ENCODE results near the gene PHLDB1. TPM values are rescaled to one million over a fixed set of nuclear protein-coding genes. Genes with fewer than 3 reads are reported as not detected.

The PHLDB1 gene
- polyA plus RNA-seq, 3 donors = 0.17 TPM; not detected in 2

DNA sequence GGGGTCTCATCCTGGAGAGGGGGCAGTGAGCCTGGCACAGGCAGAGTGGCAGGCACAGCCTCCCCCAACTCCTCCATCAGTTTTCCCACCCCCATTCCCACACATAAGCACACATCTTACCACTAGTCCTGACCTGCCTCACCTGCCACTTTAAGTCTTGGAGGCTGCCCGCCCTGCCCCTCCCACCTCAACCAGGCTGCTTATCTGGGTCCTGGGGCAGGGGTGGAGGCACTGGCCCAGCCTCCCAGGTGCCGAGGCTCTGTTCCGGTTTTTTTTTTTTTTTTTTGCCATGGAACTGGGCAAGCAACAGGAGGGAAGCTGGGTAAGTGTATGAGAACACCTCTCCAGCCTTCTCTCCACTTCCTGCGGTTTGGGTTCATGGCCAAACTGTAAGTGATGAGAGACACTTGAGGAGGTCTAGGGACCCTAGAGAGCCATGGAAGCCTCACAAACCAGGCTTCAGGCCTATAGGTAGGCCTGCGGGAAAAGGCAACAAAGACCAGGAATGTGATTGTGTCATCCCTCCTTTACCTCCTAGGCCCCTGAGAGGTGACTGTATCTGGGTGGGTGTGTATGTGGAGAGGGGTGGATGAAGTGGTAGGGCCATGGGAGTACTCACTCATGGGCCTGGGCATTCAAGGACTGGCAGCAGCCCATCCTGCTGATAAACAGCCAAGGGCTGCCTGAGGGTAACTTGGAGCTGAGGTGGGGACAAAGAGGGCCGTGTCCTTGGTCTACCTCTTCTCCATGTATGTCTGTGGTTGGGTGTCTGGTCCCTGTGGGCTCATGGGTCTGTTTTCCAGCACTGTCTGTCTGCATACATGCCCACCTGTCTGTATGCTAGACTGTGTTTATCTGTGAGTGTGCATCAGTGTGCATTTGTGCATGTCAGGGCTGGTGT lies 22.6 kb downstream of the PHLDB1 start:
- Histone ChIP-seq H2AFZ (ENCODE audit: insufficient read depth, low read depth, low read length, poor library complexity, severe bottlenecking) (no peak overlapping the region), H3K27ac (ENCODE audit: low read depth in 1 of 2, low read length in 2 of 2) (no peak overlapping the region), H3K4me3 (replicated peaks in 1 of 3; ENCODE audit: low read depth in 2 of 3, low read length in 3 of 3) (no peak overlapping the region), H3K79me2 (ENCODE audit: insufficient read depth, low read length) (no peaks in the 10 kb centered on the region), H3K4me1 (ENCODE audit: control insufficient read depth in 1 of 2, insufficient read depth in 2 of 2, low read length in 2 of 2) (peaks cover 4 to 6% of the 10 kb centered on the region in 2 donors), H4K20me1 (ENCODE audit: insufficient read depth, low read length) (no peaks in the 10 kb centered on the region), H3K27me3 (ENCODE audit: control insufficient read depth in 2 of 2, insufficient read depth in 2 of 2, low read length in 2 of 2) (peaks cover 0 to 10% of the 10 kb centered on the region in 2 donors), H3K9ac (ENCODE audit: insufficient read depth, low read length, poor library complexity, severe bottlenecking) (no peak overlapping the region), H3K36me3 (replicated peaks in 1 of 2; ENCODE audit: control insufficient read depth in 1 of 2, insufficient read depth in 2 of 2, low read length in 2 of 2) (no peaks in the 10 kb centered on the region), H3K4me2 (replicated peaks; ENCODE audit: extremely low read depth, low read length, poor library complexity, severe bottlenecking) (no peak overlapping the region), H3K9me3 (replicated peaks in 1 of 2; ENCODE audit: control insufficient read depth in 1 of 2, insufficient read depth in 1 of 2, low read length in 2 of 2) (no peaks in the 10 kb centered on the region)
- intact Hi-C loops (cut with micrococcal nuclease) = no loop called here
- Mint-ChIP-seq H3K4me1 (no peaks in the 10 kb centered on the region), H3K27ac (no peak overlapping the region), H3K27me3 (ENCODE audit: low read depth in 3 of 3) (peaks cover 7 to 15% (median 9%) of the 10 kb centered on the region in 3 donors), H3K4me3 (no peak overlapping the region), H3K9me3 (peaks cover 0 to 2% (median 0%) of the 10 kb centered on the region in 7 donors), H3K36me3 (no peaks in the 10 kb centered on the region)
- 88% methylated on average over 2 of the region's 6 CpGs for WGBS (ENCODE audit: insufficient coverage)
- TF ChIP-seq, protein P1, sequence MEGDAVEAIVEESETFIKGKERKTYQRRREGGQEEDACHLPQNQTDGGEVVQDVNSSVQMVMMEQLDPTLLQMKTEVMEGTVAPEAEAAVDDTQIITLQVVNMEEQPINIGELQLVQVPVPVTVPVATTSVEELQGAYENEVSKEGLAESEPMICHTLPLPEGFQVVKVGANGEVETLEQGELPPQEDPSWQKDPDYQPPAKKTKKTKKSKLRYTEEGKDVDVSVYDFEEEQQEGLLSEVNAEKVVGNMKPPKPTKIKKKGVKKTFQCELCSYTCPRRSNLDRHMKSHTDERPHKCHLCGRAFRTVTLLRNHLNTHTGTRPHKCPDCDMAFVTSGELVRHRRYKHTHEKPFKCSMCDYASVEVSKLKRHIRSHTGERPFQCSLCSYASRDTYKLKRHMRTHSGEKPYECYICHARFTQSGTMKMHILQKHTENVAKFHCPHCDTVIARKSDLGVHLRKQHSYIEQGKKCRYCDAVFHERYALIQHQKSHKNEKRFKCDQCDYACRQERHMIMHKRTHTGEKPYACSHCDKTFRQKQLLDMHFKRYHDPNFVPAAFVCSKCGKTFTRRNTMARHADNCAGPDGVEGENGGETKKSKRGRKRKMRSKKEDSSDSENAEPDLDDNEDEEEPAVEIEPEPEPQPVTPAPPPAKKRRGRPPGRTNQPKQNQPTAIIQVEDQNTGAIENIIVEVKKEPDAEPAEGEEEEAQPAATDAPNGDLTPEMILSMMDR (IDR thresholded peaks at IDR 0.05) = no peak
- no peak for DNase-seq

DNA sequence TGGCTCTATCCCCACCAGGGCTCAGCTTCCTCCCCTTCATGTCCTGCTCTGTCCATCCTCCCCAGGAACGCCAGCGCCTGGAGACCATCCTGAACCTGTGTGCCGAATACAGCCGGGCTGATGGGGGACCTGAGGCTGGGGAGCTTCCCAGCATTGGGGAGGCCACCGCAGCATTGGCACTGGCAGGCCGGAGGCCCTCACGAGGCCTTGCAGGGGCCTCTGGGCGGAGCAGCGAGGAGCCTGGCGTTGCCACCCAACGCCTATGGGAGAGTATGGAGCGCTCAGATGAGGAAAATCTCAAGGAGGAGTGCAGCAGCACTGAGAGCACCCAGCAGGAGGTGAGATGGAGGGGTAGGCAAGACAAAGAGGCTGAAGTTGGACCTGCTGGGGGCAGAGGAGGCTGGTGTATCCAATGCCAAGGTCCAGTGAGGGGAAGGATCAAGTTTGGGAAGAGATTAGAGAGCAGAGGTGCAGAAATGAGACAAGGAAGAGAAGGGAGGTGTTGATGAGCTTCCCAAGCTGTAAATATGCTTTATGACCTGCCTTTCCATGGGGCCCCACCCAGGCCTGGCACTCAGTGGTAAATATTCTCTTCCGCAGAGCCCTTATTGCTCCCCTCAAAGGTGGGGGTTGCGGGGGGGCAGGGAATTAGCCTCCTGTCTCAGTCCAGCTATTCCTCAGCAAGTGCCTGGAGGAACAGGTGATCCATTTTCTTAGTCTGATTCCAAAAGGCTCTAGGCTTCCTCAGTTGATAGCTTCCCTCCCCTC lies 23.9 kb downstream of the PHLDB1 start:
- WGBS (ENCODE audit: insufficient coverage) = 96% methylated on average over 12 of the region's 14 CpGs
- no peaks in the 10 kb centered on the region for H4K20me1 ChIP-seq (ENCODE audit: insufficient read depth, low read length)
- Mint-ChIP-seq H3K4me3 (no peak overlapping the region), H3K27ac (no peak overlapping the region), H3K27me3 (ENCODE audit: low read depth in 3 of 3) (peaks cover 11 to 18% (median 14%) of the 10 kb centered on the region in 3 donors), H3K9me3 (peaks cover 0 to 2% (median 0%) of the 10 kb centered on the region in 7 donors), H3K36me3 (no peaks in the 10 kb centered on the region), H3K4me1 (no peaks in the 10 kb centered on the region)
- TF ChIP-seq, protein P1 (IDR thresholded peaks at IDR 0.05) = no peak
- no peak overlapping the region for H2AFZ ChIP-seq (ENCODE audit: insufficient read depth, low read depth, low read length, poor library complexity, severe bottlenecking)
- H3K4me3 ChIP-seq (replicated peaks in 1 of 3; ENCODE audit: low read depth in 2 of 3, low read length in 3 of 3) = no peak overlapping the region
- no peaks in the 10 kb centered on the region for H3K36me3 ChIP-seq (replicated peaks in 1 of 2; ENCODE audit: control insufficient read depth in 1 of 2, insufficient read depth in 2 of 2, low read length in 2 of 2)
- no peak for DNase-seq
- intact Hi-C loops (cut with micrococcal nuclease) = no loop called here
- peaks cover 0 to 16% of the 10 kb centered on the region in 2 donors for H3K27me3 ChIP-seq (ENCODE audit: control insufficient read depth in 2 of 2, insufficient read depth in 2 of 2, low read length in 2 of 2)
- no peak overlapping the region for H3K4me2 ChIP-seq (replicated peaks; ENCODE audit: extremely low read depth, low read length, poor library complexity, severe bottlenecking)
- H3K79me2 ChIP-seq (ENCODE audit: insufficient read depth, low read length) = no peaks in the 10 kb centered on the region
- H3K27ac ChIP-seq (ENCODE audit: low read depth in 1 of 2, low read length in 2 of 2) = no peak overlapping the region
- no peak overlapping the region for H3K9ac ChIP-seq (ENCODE audit: insufficient read depth, low read length, poor library complexity, severe bottlenecking)
- H3K9me3 ChIP-seq (replicated peaks in 1 of 2; ENCODE audit: control insufficient read depth in 1 of 2, insufficient read depth in 1 of 2, low read length in 2 of 2) = no peaks in the 10 kb centered on the region
- H3K4me1 ChIP-seq (ENCODE audit: control insufficient read depth in 1 of 2, insufficient read depth in 2 of 2, low read length in 2 of 2) = peaks cover 4 to 8% of the 10 kb centered on the region in 2 donors

All from CD14-positive monocyte (primary cell).